PC-3 (cell line): Measurements from ENCODE around the gene COG5.

ENCODE experiments used
- CTCF ChIP-seq: fragments of 300-600 bp; sonication (generic); conservative IDR thresholded peaks from 2 replicates; pipeline ENCODE4 v1.5.1; 2017; ENCODE audit warnings: antibody characterized with exemption, low read depth, mild to moderate bottlenecking, low read length
- EZH2phosphoT487 ChIP-seq: fragments of 300-600 bp; sonication (generic); IDR thresholded peaks from 2 replicates; pipeline ENCODE4 v1.6.1; 2018; ENCODE audit warnings: mild to moderate bottlenecking, antibody characterized with exemption, low read length, borderline replicate concordance

- TF ChIP-seq CTCF: no peak
- TF ChIP-seq EZH2phosphoT487: no peak
These were observed 305.0 kb downstream of the COG5 start for GRCh38 chr7:107258737-107259136.
